Esophagus muscularis mucosa (tissue), 4 donors: ENCODE data around the gene ZNF618. TPM values are rescaled to one million over a fixed set of nuclear protein-coding genes. Genes with fewer than 3 reads are reported as not detected.

Experiments used
- DNase-seq: peaks from one replicate; pipeline ENCODE4 v3.0.0-alpha.2; 2017; ENCODE audit errors: extremely low spot score
- H3K27ac ChIP-seq, 4 donors: fragments of 200-600 bp; sonication (generic); replicated peaks in 1 of 4; 1 replicate in 3 of 4; 2 replicates in 1 of 4; pipeline ENCODE4 v1.5.1; 2016 to 2019; ENCODE audit warnings: mild to moderate bottlenecking in 1 of 4
- H3K27me3 ChIP-seq, 4 donors: fragments of 200-600 bp; sonication (generic); one replicate each; pipeline versions ENCODE4 v1.5.1 to v1.6.0; 2016 to 2019
- H3K36me3 ChIP-seq, 4 donors: fragments of 200-600 bp; sonication (generic); one replicate each; pipeline ENCODE4 v1.5.1; 2016 to 2019
- H3K4me1 ChIP-seq, 4 donors: fragments of 200-600 bp; sonication (generic); one replicate each; pipeline ENCODE4 v1.5.1; 2016 to 2019
- H3K4me3 ChIP-seq, 4 donors: fragments of 200-600 bp; sonication (generic); 1 replicate in 2 of 4; 2 replicates in 2 of 4; pipeline ENCODE4 v1.5.1; 2016 to 2019; ENCODE audit warnings: mild to moderate bottlenecking in 4 of 4, moderate library complexity in 1 of 4
- H3K9me3 ChIP-seq, 4 donors: fragments of 200-600 bp; sonication (generic); 1 replicate in 3 of 4; 2 replicates in 1 of 4; pipeline ENCODE4 v1.5.1; 2016 to 2019
- CTCF ChIP-seq, 3 experiments: fragments of 200-600 bp in 2 of 3; fragments of 450-650 bp in 1 of 3; sonication (generic) in 2 of 3; IDR thresholded peaks; one replicate each; pipeline ENCODE4 v1.5.1; 2017 to 2019; ENCODE audit warnings: antibody characterized with exemption in 3 of 3, mild to moderate bottlenecking in 2 of 3, moderate library complexity in 1 of 3
- EP300 ChIP-seq: sonication (generic); formaldehyde crosslinking; IDR thresholded peaks from one replicate; pipeline ENCODE4 v1.6.1; 2017; ENCODE audit warnings: antibody characterized with exemption
- POLR2A ChIP-seq: fragments of 450-650 bp; IDR thresholded peaks from one replicate; pipeline ENCODE4 v1.6.1; 2017; ENCODE audit warnings: antibody characterized with exemption, moderate library complexity, mild to moderate bottlenecking, low read depth
- POLR2AphosphoS5 ChIP-seq, 2 donors: sonication (generic); formaldehyde crosslinking; IDR thresholded peaks; one replicate each; pipeline ENCODE4 v1.6.1; 2017; ENCODE audit warnings: antibody characterized with exemption in 2 of 2
- WGBS: methylation state at CpG from one replicate; pipeline ENCODE4 v1.1.5; 2018; 5-methylcytosine and 5-hydroxymethylcytosine counted together
- intact Hi-C: fragments of 100-400 bp; cut with DNase I; formaldehyde crosslinking; loops from one replicate; pipeline ENCODE4 v1.15.1; 2023
- total RNA-seq, 4 donors: library from RNA; depleted of rRNA; stranded (reverse); fragments of >200 nt; gene quantifications; one replicate each; pipeline versions ENCODE4 v1.1.0 to v1.2.1, GENCODE V29; 2016

The ZNF618 gene
- total RNA-seq, 4 donors from 2014 or later, result 1.2 to 4.5 (median 2.6) TPM

- Histone ChIP-seq H3K27me3 (no peaks in the 10 kb centered on the region), H3K4me3 (no peak overlapping the region), H3K36me3 (no peaks in the 10 kb centered on the region), H3K4me1 (peaks cover 0 to 5% (median 4%) of the 10 kb centered on the region in 4 donors), H3K9me3 (peaks cover 0 to 5% (median 2%) of the 10 kb centered on the region in 4 donors), H3K27ac (no peak overlapping the region)
- peak; percentile 34 for DNase-seq
- TF ChIP-seq POLR2AphosphoS5 (IDR thresholded peaks at IDR 0.05), result no peak
- no peak for TF ChIP-seq POLR2A
- TF ChIP-seq EP300, result no peak
- TF ChIP-seq CTCF (IDR thresholded peaks at IDR 0.05), result no peak
- intact Hi-C loops, result no loop called here
Measured at GRCh38 chr9:113933671-113934070, 57.6 kb downstream of the ZNF618 start.

GRCh38 chr9:113934167-113934828, 58.2 kb downstream of the ZNF618 start:
- no peaks in the 10 kb centered on the region for H3K36me3 ChIP-seq
- no peak overlapping the region for H3K27ac ChIP-seq
- H3K4me3 ChIP-seq, result no peak overlapping the region
- peak; percentile 53 for DNase-seq
- H3K27me3 ChIP-seq, result no peaks in the 10 kb centered on the region
- intact Hi-C loops, result no loop called here
- peaks cover 0 to 5% (median 4%) of the 10 kb centered on the region in 4 donors for H3K4me1 ChIP-seq
- H3K9me3 ChIP-seq, result no peaks in the 10 kb centered on the region
- TF ChIP-seq CTCF (IDR thresholded peaks at IDR 0.05) (no peak), POLR2A (no peak), POLR2AphosphoS5 (IDR thresholded peaks at IDR 0.05) (no peak), EP300 (no peak)
- 95% methylated on average over 14 of the region's 14 CpGs for WGBS

GRCh38 chr9:113934829-113935676, 58.9 kb downstream of the ZNF618 start:
- 95% methylated on average over 12 of the region's 13 CpGs for WGBS
- H3K4me3 ChIP-seq, result no peak overlapping the region
- DNase-seq, result peak; percentile 87
- no peaks in the 10 kb centered on the region for H3K9me3 ChIP-seq
- H3K27me3 ChIP-seq, result no peaks in the 10 kb centered on the region
- no peak overlapping the region for H3K27ac ChIP-seq
- peaks cover 0 to 4% (median 1%) of the 10 kb centered on the region in 4 donors for H3K4me1 ChIP-seq
- intact Hi-C loops, result no loop called here
- H3K36me3 ChIP-seq, result no peaks in the 10 kb centered on the region
- TF ChIP-seq EP300 (no peak), CTCF (IDR thresholded peaks at IDR 0.05) (no peak), POLR2A (no peak), POLR2AphosphoS5 (IDR thresholded peaks at IDR 0.05) (no peak)

GRCh38 chr9:113935677-113936380, 59.7 kb downstream of the ZNF618 start:
- H3K36me3 ChIP-seq, result no peaks in the 10 kb centered on the region
- H3K27ac ChIP-seq, result no peak overlapping the region
- WGBS, result 94% methylated on average over 7 of the region's 10 CpGs
- peaks cover 0 to 4% (median 0%) of the 10 kb centered on the region in 4 donors for H3K4me1 ChIP-seq
- TF ChIP-seq CTCF (IDR thresholded peaks at IDR 0.05) (no peak), POLR2A (no peak)
- intact Hi-C loops, result no loop called here
- H3K4me3 ChIP-seq, result no peak overlapping the region
- no peaks in the 10 kb centered on the region for H3K9me3 ChIP-seq
- no peaks in the 10 kb centered on the region for H3K27me3 ChIP-seq
- peak; percentile 89 for DNase-seq
